ENCODE results near the gene TNFRSF19. TPM values are rescaled to one million over a fixed set of nuclear protein-coding genes. Genes with fewer than 3 reads are reported as not detected.
A peak's percentile ranks its signal among the peaks of the same experiment; 100 is the strongest.

TNFRSF19 gene
- total RNA-seq, 1 donor from 2014 or later = under 0.01 TPM

DNA sequence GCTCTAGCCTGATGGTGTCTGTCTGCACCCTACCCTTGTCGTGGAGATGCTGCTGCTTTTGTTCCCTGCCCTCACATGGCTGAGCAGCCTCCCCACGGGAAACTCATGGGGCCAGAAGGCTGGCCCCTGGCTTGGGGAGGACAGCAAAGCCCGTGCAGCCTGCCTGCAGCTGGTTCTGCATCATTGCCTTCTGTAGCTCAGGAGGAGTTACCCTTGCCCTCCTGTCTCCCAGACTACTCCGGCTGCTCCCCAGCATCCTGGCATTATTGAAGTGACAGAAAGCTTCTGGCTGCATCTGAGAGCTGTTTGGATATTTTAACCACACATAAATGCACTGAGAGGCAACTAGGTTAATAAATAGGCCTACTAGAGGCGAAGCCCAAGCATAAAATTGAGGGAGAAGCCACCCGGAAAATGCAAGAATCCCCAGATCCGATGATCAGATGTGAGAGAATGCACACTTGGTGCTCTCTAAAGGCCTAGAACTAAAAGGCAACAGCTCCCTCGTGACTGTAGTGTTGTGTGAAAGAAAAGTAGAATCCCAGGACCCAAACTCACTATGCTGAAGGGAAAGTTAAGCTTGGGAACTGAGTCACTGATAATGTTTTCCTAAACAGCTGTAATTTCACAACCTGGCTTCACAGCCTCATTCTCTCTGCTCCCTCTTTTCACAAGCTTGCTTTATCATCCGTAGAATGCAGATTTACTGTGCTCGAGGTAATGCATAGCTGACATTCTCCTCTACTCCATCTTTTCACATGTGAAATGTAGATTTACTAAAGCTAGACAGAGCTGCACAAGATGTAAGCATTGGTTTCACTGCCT lies 110.8 kb downstream of the TNFRSF19 start:
- no peak for DNase-seq (ENCODE audit: low read depth in 2 of 2)

- DNase-seq (ENCODE audit: low read depth in 2 of 2) = no peak
These were observed 112.9 kb downstream of the TNFRSF19 start for GRCh38 chr13:23683084-23683483.

- DNase-seq (ENCODE audit: low read depth in 2 of 2) = no peak
These were observed 114.4 kb downstream of the TNFRSF19 start for GRCh38 chr13:23684647-23685046.

DNA sequence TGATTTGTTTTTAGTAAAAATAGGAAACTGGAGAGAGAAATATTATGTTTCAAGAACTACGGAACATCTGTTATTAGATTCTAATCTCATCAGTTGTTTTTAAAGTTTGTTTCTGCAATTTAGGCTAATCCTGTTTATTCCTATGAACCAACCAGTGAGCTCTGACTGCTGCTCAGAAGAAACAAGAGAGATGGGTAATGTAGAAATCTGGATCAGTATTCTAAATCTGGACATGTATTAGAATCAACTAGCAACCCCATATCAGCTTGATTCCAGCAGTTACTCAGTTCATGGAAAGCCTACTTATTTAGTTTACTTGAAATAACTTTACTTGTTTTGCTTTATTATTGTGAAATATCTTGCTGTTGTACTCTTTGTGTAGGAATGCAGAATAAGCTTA lies 115.2 kb downstream of the TNFRSF19 start:
- DNase-seq (ENCODE audit: low read depth in 2 of 2) = no peak

GRCh38 chr13:23686948-23687347 lies 116.7 kb downstream of the TNFRSF19 start:
- no peak for DNase-seq (ENCODE audit: low read depth in 2 of 2)

DNA sequence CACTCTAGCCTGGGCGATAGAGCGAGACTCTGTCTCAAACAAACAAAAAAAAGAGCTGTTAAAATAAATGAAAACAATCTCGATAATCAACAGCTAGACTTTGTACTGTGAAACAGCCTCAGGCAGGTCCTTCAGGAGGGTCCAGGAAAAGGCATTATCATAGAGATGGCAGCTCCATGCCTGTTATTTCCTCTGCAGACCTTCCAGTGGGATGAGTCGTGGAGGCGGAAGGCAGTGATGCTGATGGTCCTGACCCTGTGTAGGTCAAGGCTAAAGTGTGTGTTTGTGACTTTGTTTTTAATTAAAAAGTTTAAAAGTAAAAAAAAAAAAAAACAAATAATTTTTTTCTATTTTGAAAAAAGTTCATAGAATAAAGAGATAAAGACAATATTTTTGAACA lies 117.4 kb downstream of the TNFRSF19 start:
- no peak for DNase-seq (ENCODE audit: low read depth in 2 of 2)

- DNase-seq (ENCODE audit: low read depth in 2 of 2) = no peak
These were observed 118.1 kb downstream of the TNFRSF19 start for GRCh38 chr13:23688336-23688735.

GRCh38 chr13:23690668-23691067 lies 120.5 kb downstream of the TNFRSF19 start:
- no peak for DNase-seq (ENCODE audit: low read depth in 2 of 2)

- DNase-seq (ENCODE audit: low read depth in 2 of 2) = peak in 1 of 2 donors; percentile 28
These were observed 122.6 kb downstream of the TNFRSF19 start for GRCh38 chr13:23692816-23693215.

DNA sequence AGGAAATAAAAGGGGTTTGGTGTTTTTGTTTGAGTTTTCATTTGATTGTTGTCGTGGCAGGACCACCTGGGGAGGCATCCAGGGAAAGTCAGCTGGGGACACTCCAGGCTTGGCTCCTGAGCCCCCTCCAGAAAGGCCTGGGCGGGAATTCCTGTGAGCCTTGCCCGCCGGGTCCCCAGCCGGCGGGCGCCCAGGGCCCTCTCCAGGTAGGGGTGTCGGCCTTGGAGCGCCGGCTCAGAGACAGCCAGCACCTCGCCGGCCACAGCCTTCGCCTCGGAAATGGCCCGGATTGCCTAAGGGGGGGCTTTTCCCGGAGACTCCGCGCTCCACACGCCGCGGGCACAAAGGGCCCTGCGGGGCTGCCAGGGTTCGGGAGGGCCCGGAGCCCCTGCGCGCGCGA lies 125.0 kb downstream of the TNFRSF19 start:
- DNase-seq (ENCODE audit: low read depth in 2 of 2) = no peak

- peak in 1 of 2 donors; percentile 12 for DNase-seq (ENCODE audit: low read depth in 2 of 2)
These were observed 125.7 kb downstream of the TNFRSF19 start for GRCh38 chr13:23695711-23696464.

- DNase-seq (ENCODE audit: low read depth in 2 of 2) = no peak
These were observed 126.4 kb downstream of the TNFRSF19 start for GRCh38 chr13:23696610-23697009.

GRCh38 chr13:23697772-23698313 lies 127.6 kb downstream of the TNFRSF19 start:
- DNase-seq (ENCODE audit: low read depth in 2 of 2) = peak in 1 of 2 donors; percentile 9

DNA sequence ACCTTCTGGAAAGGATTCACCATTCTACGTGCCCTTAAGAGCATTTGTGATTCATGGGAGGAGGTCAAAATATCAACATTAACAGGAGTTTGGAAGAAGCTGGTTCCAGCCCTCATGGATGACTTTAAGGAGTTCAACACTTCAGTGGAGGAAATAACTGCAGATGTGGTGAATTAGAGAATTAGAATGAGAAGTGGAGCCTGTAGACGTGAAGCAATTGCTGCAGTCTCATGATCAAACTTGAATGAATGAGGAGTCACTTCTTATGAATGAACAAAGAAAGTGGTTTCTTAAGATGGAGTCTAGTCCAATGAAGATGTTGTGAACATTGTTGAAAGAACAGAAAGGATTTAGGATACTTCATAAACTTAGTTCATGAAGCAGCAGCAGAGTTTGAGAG lies 129.1 kb downstream of the TNFRSF19 start:
- no peak for DNase-seq (ENCODE audit: low read depth in 2 of 2)

- DNase-seq (ENCODE audit: low read depth in 2 of 2) = no peak
These were observed 131.0 kb downstream of the TNFRSF19 start for GRCh38 chr13:23701186-23701585.

DNA sequence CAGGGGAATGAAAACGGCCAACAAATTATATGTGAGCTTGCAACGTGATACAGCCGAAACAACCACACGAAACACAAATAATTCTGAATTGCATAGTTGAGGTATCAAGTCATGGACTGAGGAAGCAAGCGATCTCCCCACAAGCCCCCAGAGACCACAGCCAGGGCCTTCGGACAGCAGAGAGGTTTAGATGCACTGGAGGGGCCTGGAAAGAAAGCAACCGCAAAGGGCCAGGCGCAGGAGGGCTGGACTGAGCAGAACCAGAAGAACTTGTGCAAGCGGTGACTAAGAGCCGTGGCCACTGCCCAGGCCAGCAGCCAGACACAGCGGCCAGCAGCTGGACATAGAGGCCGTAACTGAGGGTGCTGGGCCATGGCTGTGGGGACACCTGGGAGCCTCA lies 131.4 kb downstream of the TNFRSF19 start:
- no peak for DNase-seq (ENCODE audit: low read depth in 2 of 2)

- DNase-seq (ENCODE audit: low read depth in 2 of 2) = peak; percentile 24 to 60
These were observed 133.1 kb downstream of the TNFRSF19 start for GRCh38 chr13:23703246-23703860.

DNA sequence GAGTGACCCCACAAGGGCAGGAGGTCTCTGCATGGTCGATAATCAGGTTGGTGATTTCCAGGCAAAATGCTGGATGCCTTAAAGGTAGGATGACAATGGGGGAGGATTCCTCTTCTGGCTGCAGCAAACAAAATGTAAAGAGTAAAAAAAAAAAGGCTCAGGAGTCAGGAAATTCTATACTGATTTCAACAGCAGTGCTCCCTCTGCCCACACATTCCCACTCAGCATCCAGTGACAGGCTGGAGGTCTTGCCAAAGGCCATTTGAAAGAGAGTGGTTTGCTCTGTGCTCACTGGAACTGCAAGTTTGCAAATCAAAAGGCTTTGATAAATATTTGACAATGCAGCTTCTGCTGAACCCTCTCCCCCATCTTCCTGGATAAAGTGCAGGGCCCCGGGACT lies 135.4 kb downstream of the TNFRSF19 start:
- DNase-seq (ENCODE audit: low read depth in 2 of 2) = no peak

GRCh38 chr13:23707674-23708073 lies 137.5 kb downstream of the TNFRSF19 start:
- DNase-seq (ENCODE audit: low read depth in 2 of 2) = peak; percentile 41 to 63

- DNase-seq (ENCODE audit: low read depth in 2 of 2) = no peak
These were observed 139.3 kb downstream of the TNFRSF19 start for GRCh38 chr13:23709536-23709935.

DNA sequence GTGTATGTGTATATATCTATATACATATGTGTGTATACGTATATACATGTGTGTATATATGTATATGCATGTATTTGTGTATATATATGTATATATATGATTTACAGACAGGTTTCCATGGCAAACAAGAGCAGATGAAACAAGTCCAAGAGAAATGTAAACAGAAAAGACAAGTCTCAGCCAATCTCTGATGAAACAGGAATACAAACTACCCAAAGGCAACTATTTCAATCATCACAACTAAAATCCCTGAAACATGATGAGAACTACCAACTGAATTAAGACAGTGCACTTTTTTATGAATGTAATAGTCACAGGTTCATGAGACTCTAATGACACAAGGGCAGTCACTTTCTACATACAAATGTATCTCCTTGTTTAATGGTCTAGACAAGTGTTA lies 140.2 kb downstream of the TNFRSF19 start:
- DNase-seq (ENCODE audit: low read depth in 2 of 2) = no peak

GRCh38 chr13:23711355-23711754 lies 141.1 kb downstream of the TNFRSF19 start:
- DNase-seq (ENCODE audit: low read depth in 2 of 2) = no peak
